GM19035 (cell line): ENCODE results near the gene MAML2.

ENCODE experiments used
- ATAC-seq: cut with Tn5 transposase; IDR thresholded peaks from one replicate; pipeline ENCODE4 v1.9.1; 2021; ENCODE audit not compliant: unreplicated experiment

The MAML2 gene

GRCh38 chr11:95937358-95937757 is 405.6 kb downstream of the MAML2 start:
- ATAC-seq, result no peak

- no peak for ATAC-seq
Observed at GRCh38 chr11:95933594-95933993, 409.4 kb downstream of the MAML2 start.

GRCh38 chr11:95931916-95932315 is 411.1 kb downstream of the MAML2 start:
- ATAC-seq, result no peak

GRCh38 chr11:95930948-95931347 is 412.0 kb downstream of the MAML2 start:
- ATAC-seq, result no peak

- no peak for ATAC-seq
Observed at GRCh38 chr11:95926726-95927125, 416.3 kb downstream of the MAML2 start.
